Heart right ventricle (tissue), 16 donors: ENCODE results near the gene NVL. TPM values are rescaled to one million over a fixed set of nuclear protein-coding genes. Genes with fewer than 3 reads are reported as not detected.

Experiments used
- ATAC-seq, 8 donors: fragments of 200-7000 bp; cut with Tn5 transposase; one replicate each; pipeline ENCODE4 v1.9.1; 2020; ENCODE audit warnings: mild to moderate bottlenecking in 8 of 8, moderate library complexity in 8 of 8, moderate number of reproducible peaks in 1 of 8
- DNase-seq, 2 donors: peaks; one replicate each; pipeline ENCODE4 v3.0.0-alpha.2; 2020
- H3K27ac ChIP-seq, 10 donors: fragments of 200-600 bp; sonication (generic) in 2 of 10; one replicate each; pipeline versions ENCODE4 v1.5.0 to v1.8.0; 2020 to 2022; ENCODE audit warnings: mild to moderate bottlenecking in 3 of 10
- H3K27me3 ChIP-seq, 7 donors: fragments of 200-600 bp; one replicate each; pipeline ENCODE4 v1.8.0; 2021 to 2022; ENCODE audit warnings: mild to moderate bottlenecking in 2 of 7
- H3K36me3 ChIP-seq, 9 donors: fragments of 200-600 bp; sonication (generic) in 1 of 9; one replicate each; pipeline versions ENCODE4 v1.5.0 to v1.8.0; 2020 to 2022; ENCODE audit warnings: mild to moderate bottlenecking in 2 of 9
- H3K4me1 ChIP-seq, 9 donors: fragments of 200-600 bp; sonication (generic) in 1 of 9; one replicate each; pipeline versions ENCODE4 v1.5.0 to v1.8.0; 2020 to 2022; ENCODE audit warnings: mild to moderate bottlenecking in 4 of 9
- H3K4me3 ChIP-seq, 10 donors: fragments of 200-600 bp; sonication (generic) in 2 of 10; one replicate each; pipeline versions ENCODE4 v1.5.0 to v1.8.0; 2020 to 2022; ENCODE audit warnings: mild to moderate bottlenecking in 7 of 10, moderate library complexity in 2 of 10
- H3K9me3 ChIP-seq, 11 donors: fragments of 200-600 bp in 10 of 11; sonication (generic) in 2 of 11; one replicate each; pipeline versions ENCODE4 v1.5.0 to v1.8.0; 2013 to 2022; ENCODE audit warnings: mild to moderate bottlenecking in 2 of 11, control low read depth in 1 of 11, moderate library complexity in 1 of 11
- CTCF ChIP-seq, 9 donors: fragments of 200-600 bp; sonication (generic) in 2 of 9; IDR thresholded peaks; one replicate each; pipeline versions ENCODE4 v1.5.0 to v1.8.0; 2021 to 2022; ENCODE audit warnings: antibody characterized with exemption in 9 of 9, mild to moderate bottlenecking in 5 of 9, moderate library complexity in 1 of 9
- WGBS, 2 donors: extraction: QIAGEN DNeasy Blood & Tissue Kit; methylation state at CpG; one replicate each; pipeline ENCODE4 v1.1.7; 2013; ENCODE audit warnings: inconsistent platforms in 1 of 2; 5-methylcytosine and 5-hydroxymethylcytosine counted together
- intact Hi-C, 10 donors: fragments of 100-400 bp; cut with DNase I; formaldehyde crosslinking; loops; one replicate each; pipeline versions ENCODE4 v1.11.1 to v1.14.2; 2022
- polyA plus RNA-seq, 2 donors: library from polyadenylated mRNA; stranded (reverse); fragments of 200-250 nt; gene quantifications; one replicate each; pipeline ENCODE4 v1.2.3, GENCODE V29; 2013
- total RNA-seq, 10 donors: library from RNA; stranded (reverse); fragmentation: NEBNext Ultra II Directional in 3 of 10; extraction: Animal tissue kit (Norgen Biotek cat#: 25700) in 3 of 10; gene quantifications; one replicate each; pipeline versions ENCODE4 v1.2.1 to v1.2.4, GENCODE V29; 2021 to 2023
- donor health status: Arrhythmogenic right ventricular cardiomyopathy.
- donor health status: ischemic (EF 13 %, LVEDD 7.1; RV severe dilation, severe dysfunction).
- donor health status: healthy with polysubstance abuse.
- donor health status: DM: no; HTN: yes; CAD: no.
- donor health status: DM: no; HTN: no; CAD: no.
- donor health status: ischemic (EF 25% LVEDD 6.9; RV normal size, moderate dysfunction).
- donor health status: ischemic (EF 25% LVEDD 5.7; RV mildly dilated, moderate dysfunction).
- donor health status: healthy.
- donor health status: DM: yes; HTN: yes; CAD: no.
- donor health status: Ischemic cardiomyopathy.
- donor health status: ischemic (EF 35%, LVEDD 5.7; RV mildly dilated, moderate dysfunction).
- donor health status: nonischemic (EF 11% LVEDD 7.7; RV severe dilation, severe dysfunction).
- donor health status: DM: yes; HTN: yes; CAD: no.
- donor health status: PGD.
- donor health status: ischemic (EF 29% LVEDD 5.4; RV normal size, mild dysfunction).
- donor health status: nonischemic (EF 23%, LVEDD 6.1; RV moderate dilation, normal function).

Gene NVL
- total and polyA plus RNA-seq, 12 donors: 7.7 to 37.3 (median 10.5) TPM

GRCh38 chr1:224234017-224234416 lies 96.0 kb downstream of the NVL start:
- intact Hi-C loops: no loop called here
- TF ChIP-seq CTCF (IDR thresholded peaks at IDR 0.05): no peak
- Histone ChIP-seq H3K27me3 (no peaks in the 10 kb centered on the region), H3K36me3 (peaks cover 0 to 92% (median 26%) of the 10 kb centered on the region in 9 donors), H3K9me3 (no peaks in the 10 kb centered on the region), H3K27ac (no peak overlapping the region), H3K4me1 (peaks cover 0 to 8% (median 0%) of the 10 kb centered on the region in 9 donors), H3K4me3 (no peak overlapping the region)
- ATAC-seq: no peak
- no peak for DNase-seq

DNA sequence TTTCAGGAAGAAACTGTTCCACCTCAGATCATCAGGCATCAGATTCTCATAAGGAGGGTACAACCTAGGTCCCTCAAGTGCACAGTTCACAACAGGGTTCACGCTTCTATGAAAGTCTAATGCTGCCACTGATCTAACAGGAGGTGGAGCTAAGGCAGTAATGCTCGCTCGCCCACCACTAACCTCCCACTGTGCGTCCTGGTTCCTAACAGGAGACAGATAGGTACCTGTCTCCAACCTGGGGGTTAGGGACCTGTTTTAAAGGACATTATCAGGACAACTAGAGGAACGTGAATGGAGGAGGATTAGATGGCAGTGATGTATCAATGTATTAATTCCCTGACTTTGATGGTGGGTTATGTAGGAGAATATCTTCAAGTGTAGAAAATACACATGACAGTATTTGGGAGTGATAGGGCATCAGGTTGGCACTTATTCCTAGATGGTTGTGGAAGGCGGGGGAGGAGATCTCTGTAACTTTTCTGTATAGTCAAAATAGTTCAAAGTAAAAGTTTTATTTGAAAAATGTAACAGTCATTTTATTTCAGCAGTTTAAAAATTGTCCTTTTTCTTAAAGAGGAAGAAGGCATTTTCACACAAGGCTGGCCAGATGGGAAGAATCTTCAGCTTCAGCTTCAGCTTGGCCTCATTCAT lies 103.0 kb downstream of the NVL start:
- DNase-seq (no peak), ATAC-seq (no peak)
- peaks cover 0 to 60% (median 27%) of the 10 kb centered on the region in 9 donors for H3K36me3 ChIP-seq
- H3K27ac ChIP-seq: no peak overlapping the region
- no peaks in the 10 kb centered on the region for H3K9me3 ChIP-seq
- H3K27me3 ChIP-seq: no peaks in the 10 kb centered on the region
- no peak overlapping the region for H3K4me3 ChIP-seq
- intact Hi-C loops: no loop called here
- TF ChIP-seq CTCF (IDR thresholded peaks at IDR 0.05): no peak
- peaks cover 0 to 16% (median 7%) of the 10 kb centered on the region in 9 donors for H3K4me1 ChIP-seq
- WGBS, 2 donors: 89 to 90% methylated on average over 6 of the region's 6 CpGs

DNA sequence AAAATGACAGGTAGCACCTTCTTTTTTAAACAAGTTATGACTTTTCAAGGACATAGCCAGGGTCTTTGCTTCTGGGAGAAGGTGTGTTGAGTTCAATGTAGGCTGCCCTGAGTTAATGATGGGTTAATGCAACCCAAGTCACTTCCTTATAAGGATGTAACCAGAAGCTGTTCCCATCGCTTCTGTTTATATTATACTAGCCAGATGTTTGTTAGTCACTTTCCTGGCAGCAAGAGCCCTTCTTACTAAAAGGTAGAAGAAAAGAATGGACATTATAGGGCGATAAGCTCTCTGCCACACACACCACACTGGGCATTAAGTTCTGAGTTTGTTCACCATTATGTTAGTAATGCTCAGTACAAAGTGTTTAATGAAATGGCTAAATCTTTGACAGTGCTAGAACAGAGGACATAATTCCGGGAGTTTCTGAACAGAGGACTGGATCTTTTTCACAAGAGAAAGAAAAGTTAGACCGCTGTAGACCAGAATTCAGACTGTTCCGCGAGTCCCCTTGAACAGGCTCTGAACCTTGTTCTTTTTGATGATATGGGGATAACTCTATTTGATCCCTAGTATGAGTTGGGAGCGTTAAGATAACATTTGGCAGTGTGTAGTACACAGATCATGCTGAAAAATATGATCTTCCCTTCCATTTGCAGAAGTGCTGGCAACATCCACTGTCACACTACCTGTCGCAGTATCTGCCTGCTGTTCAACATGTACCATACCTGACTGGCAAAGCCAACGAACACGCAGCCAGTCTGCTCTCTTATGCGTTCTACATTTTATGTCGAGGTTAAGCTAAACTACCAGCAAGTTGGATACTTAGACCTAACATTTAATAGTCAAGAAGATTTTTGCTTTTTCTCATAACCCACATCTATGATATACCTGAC lies 105.9 kb downstream of the NVL start:
- Histone ChIP-seq H3K27ac (no peak overlapping the region), H3K36me3 (peaks cover 0 to 31% (median 6%) of the 10 kb centered on the region in 9 donors), H3K4me1 (peaks cover 0 to 16% (median 7%) of the 10 kb centered on the region in 9 donors), H3K27me3 (no peaks in the 10 kb centered on the region), H3K9me3 (no peaks in the 10 kb centered on the region), H3K4me3 (no peak overlapping the region)
- DNase-seq (no peak), ATAC-seq (peak in 4 of 8 donors; percentile 21 to 52 (median 34))
- no peak for TF ChIP-seq CTCF (IDR thresholded peaks at IDR 0.05)
- intact Hi-C loops: no loop called here
- WGBS, 2 donors: 76 to 79% methylated on average over 12 of the region's 12 CpGs

DNA sequence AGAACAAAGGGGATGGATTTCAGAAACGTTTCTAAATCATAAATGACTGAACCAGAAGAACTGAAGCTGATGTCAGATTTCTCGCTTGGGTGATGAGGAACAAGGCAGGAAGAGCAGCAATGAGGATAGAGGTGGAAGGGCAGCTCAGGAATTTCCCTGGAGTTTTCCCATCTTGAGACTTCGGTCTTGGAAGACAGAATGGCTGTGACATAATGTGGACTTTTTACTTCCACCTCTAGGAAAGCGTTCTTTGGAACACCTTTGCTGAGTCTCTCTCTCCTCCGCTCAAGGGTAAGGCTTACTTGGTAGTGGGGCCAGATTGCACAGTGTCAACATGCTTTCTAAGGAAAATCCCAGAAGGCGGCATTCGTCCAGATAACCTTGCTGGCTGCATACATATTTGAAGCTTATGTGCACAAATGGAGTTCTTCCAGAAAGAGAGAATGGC lies 110.3 kb downstream of the NVL start:
- no peak for TF ChIP-seq CTCF (IDR thresholded peaks at IDR 0.05)
- Histone ChIP-seq H3K27ac (no peak overlapping the region), H3K27me3 (no peaks in the 10 kb centered on the region), H3K4me3 (no peak overlapping the region), H3K36me3 (no peaks in the 10 kb centered on the region), H3K4me1 (peaks cover 0 to 24% (median 7%) of the 10 kb centered on the region in 9 donors), H3K9me3 (no peaks in the 10 kb centered on the region)
- DNase-seq (no peak), ATAC-seq (no peak)
- WGBS, 2 donors: 61 to 66% methylated on average over 7 of the region's 7 CpGs
- intact Hi-C loops: no loop called here
